Superior temporal gyrus (tissue), 1 donor: Measurements from ENCODE around the gene CDKAL1.
"Not testable (repeated sequence)": the region's sequence is repeated elsewhere in the genome, so short reads cannot be mapped to it uniquely, and the experiment has no call there.

Experiments
- DNase-seq: peaks from one replicate; pipeline ENCODE4 v3.0.0-alpha.2; 2016; ENCODE audit errors: extremely low spot score

Gene CDKAL1

GRCh38 chr6:21244897-21245470 lies 710.7 kb downstream of the CDKAL1 start:
- no peak for DNase-seq

GRCh38 chr6:21245488-21245887 lies 711.2 kb downstream of the CDKAL1 start:
- no peak for DNase-seq

GRCh38 chr6:21246075-21246474 lies 711.8 kb downstream of the CDKAL1 start:
- no peak for DNase-seq

GRCh38 chr6:21254460-21254859 lies 720.2 kb downstream of the CDKAL1 start:
- not testable (repeated sequence) for DNase-seq

- DNase-seq: no peak
Measured at GRCh38 chr6:21256197-21256596, 721.9 kb downstream of the CDKAL1 start.

- no peak for DNase-seq
Measured at GRCh38 chr6:21257125-21257524, 722.9 kb downstream of the CDKAL1 start.

GRCh38 chr6:21258665-21259064 lies 724.4 kb downstream of the CDKAL1 start:
- no peak for DNase-seq

GRCh38 chr6:21259660-21260059 lies 725.4 kb downstream of the CDKAL1 start:
- no peak for DNase-seq

GRCh38 chr6:21262504-21262903 lies 728.2 kb downstream of the CDKAL1 start:
- DNase-seq: no peak

- no peak for DNase-seq
Measured at GRCh38 chr6:21263531-21264287, 729.5 kb downstream of the CDKAL1 start.

GRCh38 chr6:21264288-21265033 lies 730.2 kb downstream of the CDKAL1 start:
- peak; percentile 26 for DNase-seq

GRCh38 chr6:21265034-21265729 lies 730.9 kb downstream of the CDKAL1 start:
- DNase-seq: no peak

GRCh38 chr6:21265730-21266044 lies 731.4 kb downstream of the CDKAL1 start:
- DNase-seq: no peak

- no peak for DNase-seq
Measured at GRCh38 chr6:21270636-21271201, 736.5 kb downstream of the CDKAL1 start.

- no peak for DNase-seq
Measured at GRCh38 chr6:21271428-21272155, 737.3 kb downstream of the CDKAL1 start.

GRCh38 chr6:21273451-21273850 lies 739.2 kb downstream of the CDKAL1 start:
- no peak for DNase-seq

GRCh38 chr6:21274851-21275250 lies 740.6 kb downstream of the CDKAL1 start:
- DNase-seq: no peak

GRCh38 chr6:21277601-21278374 lies 743.5 kb downstream of the CDKAL1 start:
- DNase-seq: no peak

GRCh38 chr6:21278375-21278745 lies 744.1 kb downstream of the CDKAL1 start:
- no peak for DNase-seq

- DNase-seq: no peak
Measured at GRCh38 chr6:21279619-21280018, 745.4 kb downstream of the CDKAL1 start.

GRCh38 chr6:21281366-21281765 lies 747.1 kb downstream of the CDKAL1 start:
- DNase-seq: no peak
